ENCODE data around the gene ST3GAL4. TPM values are rescaled to one million over a fixed set of nuclear protein-coding genes. Genes with fewer than 3 reads are reported as not detected.
"Not testable (repeated sequence)": the region's sequence is repeated elsewhere in the genome, so short reads cannot be mapped to it uniquely, and the experiment has no call there.

The ST3GAL4 gene
- total RNA-seq, 1 experiment from 2014 or later: 11.2 TPM

- ChIA-PET POLR2A (no interaction called here), CTCF (no interaction called here)
- DNase-seq: no peak
- H3K4me1 ChIP-seq: no peaks in the 10 kb centered on the region
- no peak overlapping the region for H3K4me3 ChIP-seq (ENCODE audit: low read depth, low read length)
- H3K27ac Mint-ChIP-seq (ENCODE audit: unreplicated experiment): no peak overlapping the region
- H3K9me3 Mint-ChIP-seq (ENCODE audit: unreplicated experiment): no peaks in the 10 kb centered on the region
- H3K4me1 Mint-ChIP-seq (ENCODE audit: low read depth, unreplicated experiment): peaks cover 7% of the 10 kb centered on the region
- TF ChIP-seq CTCF (IDR thresholded peaks at IDR 0.05; ENCODE audit: insufficient read depth in 1 of 2, low read depth in 1 of 2, low read length in 1 of 2, severe bottlenecking in 1 of 2, unreplicated experiment in 1 of 2): no peak
- H3K27me3 ChIP-seq (replicated peaks; ENCODE audit: control insufficient read depth, insufficient read depth, low read length): no peaks in the 10 kb centered on the region
- H3K4me3 Mint-ChIP-seq (ENCODE audit: unreplicated experiment): no peak overlapping the region
- no peaks in the 10 kb centered on the region for H3K36me3 ChIP-seq (ENCODE audit: control insufficient read depth, insufficient read depth, low read length)
- H3K27me3 Mint-ChIP-seq (ENCODE audit: insufficient read depth, unreplicated experiment): no peaks in the 10 kb centered on the region
- intact Hi-C loops (cut with micrococcal nuclease; ENCODE audit: unreplicated experiment): no loop called here
- H3K36me3 Mint-ChIP-seq (ENCODE audit: insufficient read depth, unreplicated experiment): peaks cover 4% of the 10 kb centered on the region
- no peaks in the 10 kb centered on the region for H3K9me3 ChIP-seq
- no TSS peak for BruUV-seq (replicated peaks)
Observed at GRCh38 chr11:126371595-126371994, 16.1 kb downstream of the ST3GAL4 start.

GRCh38 chr11:126373389-126374066 is 18.0 kb downstream of the ST3GAL4 start:
- H3K36me3 Mint-ChIP-seq (ENCODE audit: insufficient read depth, unreplicated experiment); H3K4me1 ChIP-seq; POLR2A ChIA-PET; H3K9me3 Mint-ChIP-seq (ENCODE audit: unreplicated experiment); H3K4me3 ChIP-seq (ENCODE audit: low read depth, low read length); H3K9me3 ChIP-seq; H3K27me3 ChIP-seq (replicated peaks; ENCODE audit: control insufficient read depth, insufficient read depth, low read length); H3K27me3 Mint-ChIP-seq (ENCODE audit: insufficient read depth, unreplicated experiment); H3K4me1 Mint-ChIP-seq (ENCODE audit: low read depth, unreplicated experiment); H3K4me3 Mint-ChIP-seq (ENCODE audit: unreplicated experiment); H3K36me3 ChIP-seq (ENCODE audit: control insufficient read depth, insufficient read depth, low read length); intact Hi-C loops (cut with micrococcal nuclease; ENCODE audit: unreplicated experiment); DNase-seq; BruUV-seq (replicated peaks): not testable (repeated sequence)
- CTCF ChIA-PET: interaction anchor here (0.7 to 1.0 kb wide), 2 partner anchors 19 to 63 kb away, joined by 3 to 7 read pairs; no protein-coding TSS in a partner anchor
- H3K27ac Mint-ChIP-seq (ENCODE audit: unreplicated experiment): peak overlapping the region; percentile 29

- H3K4me1 ChIP-seq; H3K9me3 Mint-ChIP-seq (ENCODE audit: unreplicated experiment); H3K4me3 ChIP-seq (ENCODE audit: low read depth, low read length); DNase-seq; intact Hi-C loops (cut with micrococcal nuclease; ENCODE audit: unreplicated experiment); H3K36me3 Mint-ChIP-seq (ENCODE audit: insufficient read depth, unreplicated experiment); H3K36me3 ChIP-seq (ENCODE audit: control insufficient read depth, insufficient read depth, low read length); H3K4me3 Mint-ChIP-seq (ENCODE audit: unreplicated experiment); H3K27ac Mint-ChIP-seq (ENCODE audit: unreplicated experiment); POLR2A ChIA-PET; BruUV-seq (replicated peaks); H3K9me3 ChIP-seq; H3K4me1 Mint-ChIP-seq (ENCODE audit: low read depth, unreplicated experiment); H3K27me3 Mint-ChIP-seq (ENCODE audit: insufficient read depth, unreplicated experiment); H3K27me3 ChIP-seq (replicated peaks; ENCODE audit: control insufficient read depth, insufficient read depth, low read length): not testable (repeated sequence)
- CTCF ChIA-PET: interaction anchor here (0.6 kb wide), 2 partner anchors 16 to 91 kb away, joined by 3 to 4 read pairs; no protein-coding TSS in a partner anchor
Observed at GRCh38 chr11:126374562-126375300, 19.2 kb downstream of the ST3GAL4 start.

GRCh38 chr11:126375726-126376125 is 20.2 kb downstream of the ST3GAL4 start:
- intact Hi-C loops (cut with micrococcal nuclease; ENCODE audit: unreplicated experiment): no loop called here

More at GRCh38 chr11:126375726-126376125, 20.2 kb downstream of the ST3GAL4 start:
- H3K27me3 Mint-ChIP-seq (ENCODE audit: insufficient read depth, unreplicated experiment): no peaks in the 10 kb centered on the region
- no peak overlapping the region for H3K4me3 ChIP-seq (ENCODE audit: low read depth, low read length)
- no peaks in the 10 kb centered on the region for H3K9me3 Mint-ChIP-seq (ENCODE audit: unreplicated experiment)
- no peaks in the 10 kb centered on the region for H3K27me3 ChIP-seq (replicated peaks; ENCODE audit: control insufficient read depth, insufficient read depth, low read length)
- H3K27ac Mint-ChIP-seq (ENCODE audit: unreplicated experiment): no peak overlapping the region
- no peaks in the 10 kb centered on the region for H3K36me3 ChIP-seq (ENCODE audit: control insufficient read depth, insufficient read depth, low read length)
- DNase-seq: no peak
- no peaks in the 10 kb centered on the region for H3K9me3 ChIP-seq
- TF ChIP-seq CTCF (IDR thresholded peaks at IDR 0.05; ENCODE audit: insufficient read depth in 1 of 2, low read depth in 1 of 2, low read length in 1 of 2, severe bottlenecking in 1 of 2, unreplicated experiment in 1 of 2): no peak
- H3K4me1 ChIP-seq: no peaks in the 10 kb centered on the region
- POLR2A ChIA-PET: no interaction called here
- CTCF ChIA-PET: no interaction called here
- no peak overlapping the region for H3K4me3 Mint-ChIP-seq (ENCODE audit: unreplicated experiment)
- no TSS peak for BruUV-seq (replicated peaks)
- H3K4me1 Mint-ChIP-seq (ENCODE audit: low read depth, unreplicated experiment): peaks cover 7% of the 10 kb centered on the region
- no peaks in the 10 kb centered on the region for H3K36me3 Mint-ChIP-seq (ENCODE audit: insufficient read depth, unreplicated experiment)
